K562 (cell line): ENCODE data around the gene AP4E1. TPM values are rescaled to one million over a fixed set of nuclear protein-coding genes. Genes with fewer than 3 reads are reported as not detected.
A peak's percentile ranks its signal among the peaks of the same experiment; 100 is the strongest.
"Not testable (repeated sequence)": the region's sequence is repeated elsewhere in the genome, so short reads cannot be mapped to it uniquely, and the experiment has no call there.

Experiments used
- ATAC-seq: fragments of 200-7000 bp; cut with Tn5 transposase; 3 replicates; pipeline ENCODE4 v1.9.1; 2020; ENCODE audit warnings: moderate library complexity
- BruUV-seq: library from RNA; stranded (reverse); fragments of 400-500 nt; replicated peaks from 2 replicates; lab custom pipeline; 2021; lab: Mats Ljungman, UMichigan
- CTCF ChIA-PET: fragments of 300-600 bp; formaldehyde crosslinking; extraction: SDS; loops from one replicate; lab custom pipeline; 2021; ENCODE audit warnings: low intra/inter-chr PET ratio; lab: Yijun Ruan, JAX
- POLR2A ChIA-PET: fragments of 300-600, 350-650 bp; sonication (Branson Sonifier 250); formaldehyde crosslinking; extraction: SDS; loops from one replicate; lab custom pipeline; 2021; ENCODE audit warnings: antibody characterized with exemption, inconsistent platforms; lab: Yijun Ruan, JAX
- DNase-seq, 4 experiments: peaks; one replicate each; pipeline versions ENCODE4 v3.0.0 to v3.0.0-alpha.2; 2011 to 2018; ENCODE audit warnings: low spot score in 3 of 4, mixed read lengths in 3 of 4; ENCODE audit errors: extremely low read depth in 1 of 4
- FAIRE-seq: peaks from 2 replicates; lab custom pipeline; 2011; peaks lifted over from hg19 to GRCh38; lab: Jason Lieb, UNC
- H2AFZ ChIP-seq: 2 replicates; pipeline ENCODE4 v1.6.0; 2011; ENCODE audit warnings: low read depth, low read length, control low read depth, inconsistent platforms
- H3K27ac ChIP-seq: fragments of 200-600 bp; 3 replicates; pipeline ENCODE4 v1.8.0; 2011; ENCODE audit warnings: low read depth, mild to moderate bottlenecking, control low read depth, inconsistent platforms, low read length, moderate library complexity, mixed read lengths; ENCODE audit errors: extremely low read depth
- H3K27me3 ChIP-seq, 2 experiments: fragments of 300-600 bp in 1 of 2; 2 replicates in 1 of 2; 3 replicates in 1 of 2; pipeline versions ENCODE4 v1.6.0 to v1.8.0; 2011; ENCODE audit warnings: inconsistent platforms in 2 of 2, low read length in 2 of 2, mild to moderate bottlenecking in 1 of 2, mixed read lengths in 1 of 2, moderate library complexity in 1 of 2; ENCODE audit not compliant: control insufficient read depth in 2 of 2, insufficient read depth in 2 of 2
- H3K36me3 ChIP-seq: fragments of 300-600 bp; 3 replicates; pipeline ENCODE4 v1.8.0; 2011; ENCODE audit warnings: mild to moderate bottlenecking, low read length, inconsistent platforms; ENCODE audit not compliant: control insufficient read depth, insufficient read depth
- H3K4me1 ChIP-seq, 2 experiments: fragments of 200-600 bp in 1 of 2; replicated peaks in 1 of 2; 2 replicates in 1 of 2; 3 replicates in 1 of 2; pipeline versions ENCODE4 v1.5.1 to v1.8.0; 2011; ENCODE audit warnings: inconsistent platforms in 2 of 2, low read length in 2 of 2, mild to moderate bottlenecking in 1 of 2, mixed read lengths in 1 of 2, moderate library complexity in 1 of 2; ENCODE audit not compliant: control insufficient read depth in 2 of 2, insufficient read depth in 2 of 2
- H3K4me2 ChIP-seq: 2 replicates; pipeline ENCODE4 v1.6.1; 2011; ENCODE audit warnings: low read length, control low read depth, inconsistent platforms, mixed read lengths; ENCODE audit not compliant: insufficient read depth
- H3K4me3 ChIP-seq: fragments of 200-600 bp; sonication (generic), shearing (Covaris generic); 2 replicates; pipeline ENCODE4 v1.5.1; 2016; ENCODE audit warnings: control low read depth, inconsistent platforms
- H3K79me2 ChIP-seq: fragments of 200-600 bp; 3 replicates; pipeline ENCODE4 v1.8.0; 2011; ENCODE audit warnings: low read length, inconsistent platforms; ENCODE audit not compliant: control insufficient read depth, insufficient read depth
- H3K9ac ChIP-seq, 2 experiments: 2 replicates each; pipeline versions ENCODE4 v1.6.0 to v1.6.1; 2011; ENCODE audit warnings: low read depth in 2 of 2, low read length in 2 of 2, control low read depth in 1 of 2, inconsistent platforms in 1 of 2, mild to moderate bottlenecking in 1 of 2, mixed read lengths in 1 of 2; ENCODE audit not compliant: insufficient read depth in 1 of 2
- H3K9me1 ChIP-seq: one replicate; pipeline ENCODE4 v1.6.0; 2011; ENCODE audit warnings: inconsistent platforms, mild to moderate bottlenecking, low read length, moderate library complexity; ENCODE audit not compliant: control insufficient read depth, insufficient read depth
- H3K9me3 ChIP-seq: replicated peaks from 2 replicates; pipeline ENCODE4 v1.5.1; 2011; ENCODE audit warnings: low read depth, low read length, inconsistent platforms; ENCODE audit not compliant: control insufficient read depth, insufficient read depth
- H4K20me1 ChIP-seq: replicated peaks from 2 replicates; pipeline ENCODE4 v1.6.1; 2011; ENCODE audit warnings: low read length, inconsistent platforms, mixed read lengths; ENCODE audit not compliant: control insufficient read depth, insufficient read depth
- ARID1B ChIP-seq: fragments of 450-650 bp; IDR thresholded peaks from 2 replicates; pipeline ENCODE4 v1.6.1; 2016; ENCODE audit warnings: antibody characterized with exemption, mild to moderate bottlenecking, inconsistent platforms
- CBFA2T3 ChIP-seq: fragments of 450-650 bp; IDR thresholded peaks from 2 replicates; pipeline ENCODE4 v1.6.1; 2017
- FOXM1 ChIP-seq, 2 experiments: fragments of 450-650 bp in 1 of 2; sonication (generic) in 1 of 2; formaldehyde crosslinking in 1 of 2; IDR thresholded peaks; 2 replicates each; pipeline versions ENCODE4 v1.6.1 to v1.9.0; 2017 to 2022; ENCODE audit warnings: low read depth in 2 of 2, mild to moderate bottlenecking in 2 of 2, missing genetic modification reagents in 1 of 2, moderate library complexity in 1 of 2
- TAL1 ChIP-seq: fragments of 450-650 bp; IDR thresholded peaks from 2 replicates; pipeline ENCODE4 v1.6.1; 2016; ENCODE audit warnings: mild to moderate bottlenecking
- TEAD4 ChIP-seq, 2 experiments: sonication (generic) in 1 of 2; formaldehyde crosslinking in 1 of 2; IDR thresholded peaks; 2 replicates each; pipeline versions ENCODE4 v1.6.1 to v1.8.0; 2012 to 2022; ENCODE audit warnings: borderline replicate concordance in 1 of 2, inconsistent platforms in 1 of 2, low read length in 1 of 2, mild to moderate bottlenecking in 1 of 2, missing genetic modification reagents in 1 of 2
- WGBS: fragments of 100-300 bp; shearing (Covaris generic); methylation state at CpG from one replicate; pipeline ENCODE4 v1.1.6; 2016; ENCODE audit warnings: low coverage, mixed read lengths; ENCODE audit not compliant: insufficient coverage; ENCODE audit errors: missing lambda C conversion rate; 5-methylcytosine and 5-hydroxymethylcytosine counted together
- in situ Hi-C: fragments of 300-500 bp; cut with MboI; formaldehyde crosslinking; loops from 4 replicates; pipeline ENCODE4 v1.15.0; 2018; ENCODE audit warnings: inconsistent platforms, mixed read lengths
- intact Hi-C: fragments of 100-400 bp; cut with micrococcal nuclease; formaldehyde crosslinking; loops from 2 replicates; pipeline ENCODE4 v1.14.2; 2022
- polyA plus RNA-seq, 8 experiments: library from polyadenylated mRNA; depleted of rRNA in 4 of 8; stranded (reverse) in 5 of 8; unstranded in 3 of 8; fragments of >200 nt; fragmentation: Nextera tagmentation in 2 of 8; fragmentation: Illumina TruSeq in 1 of 8; extraction: Ambion mirVana in 2 of 8; extraction: Trizol in 1 of 8; gene quantifications; 2 replicates each; pipeline versions ENCODE4 v1.2.1 to v1.2.3, GENCODE V29; 2011 to 2014; ENCODE audit warnings: inconsistent platforms in 1 of 8, missing spikeins in 1 of 8
- total RNA-seq, 7 experiments: library from RNA; depleted of rRNA in 6 of 7; stranded (reverse); fragments of >200 nt in 6 of 7; fragmentation: Illumina TruSeq in 2 of 7; extraction: Trizol in 2 of 7; gene quantifications; 2 replicates each; pipeline versions ENCODE4 v1.2.1 to v1.2.3, GENCODE V29; 2011 to 2021; ENCODE audit warnings: low replicate concordance in 1 of 7

AP4E1 gene
- total and polyA plus RNA-seq, 9 of the 15 experiments (the other 6 are each of a cell fraction or from before 2014, with no cell fraction given) = 1.3 to 11.5 (median 4.4) TPM

GRCh38 chr15:50875238-50875637 lies 33.2 kb upstream of the AP4E1 start:
- H3K27ac ChIP-seq; H3K9ac ChIP-seq; FAIRE-seq; H3K4me1 ChIP-seq; H2AFZ ChIP-seq; H3K27me3 ChIP-seq; H4K20me1 ChIP-seq; BruUV-seq; ATAC-seq; POLR2A ChIA-PET; H3K4me3 ChIP-seq; CTCF ChIA-PET; H3K4me2 ChIP-seq; in situ Hi-C loops; H3K9me1 ChIP-seq; DNase-seq; H3K79me2 ChIP-seq; H3K9me3 ChIP-seq; H3K36me3 ChIP-seq; TF ChIP-seq FOXM1 (CRISPR knock-in tag; IDR thresholded peaks at IDR 0.05; ENCODE audit: low read depth); TEAD4 (CRISPR knock-in tag; IDR thresholded peaks at IDR 0.05; ENCODE audit: borderline replicate concordance): not testable (repeated sequence)
- WGBS = no CpG with 5 or more reads among the region's 3 CpGs
- TF ChIP-seq CBFA2T3 (peak; percentile 48), TAL1 (peak; percentile 57), FOXM1 (IDR thresholded peaks at IDR 0.05; ENCODE audit: low read depth) (0 out of 2 replicates have a peak, but pooled peaks have one; percentile 17), ARID1B (peak; percentile 58), TEAD4 (IDR thresholded peaks at IDR 0.05; ENCODE audit: low read length) (0 out of 2 replicates have a peak, but pooled peaks have one; percentile 15)
- intact Hi-C loops = loop anchor here (5.0 kb wide), 1 partner anchor 43 kb away; no protein-coding TSS in a partner anchor
